SK-N-MC (cell line): ENCODE results near the gene KCNJ1.

ENCODE experiments used
- EZH2 ChIP-seq: fragments of 200-600 bp; sonication (generic); IDR thresholded peaks from one replicate; pipeline ENCODE4 v1.6.1; 2017; ENCODE audit warnings: antibody characterized with exemption
- FOXP2 ChIP-seq: optimal IDR thresholded peaks from 2 replicates; pipeline ENCODE3; 2011; ENCODE audit warnings: mild to moderate bottlenecking, moderate library complexity; ENCODE audit not compliant: insufficient read depth; ENCODE audit errors: extremely low read length, control extremely low read depth
- POLR2AphosphoS5 ChIP-seq: IDR thresholded peaks from 2 replicates; pipeline ENCODE4 v1.6.1; 2012; ENCODE audit warnings: mild to moderate bottlenecking, low read depth, low read length, borderline replicate concordance

DNA sequence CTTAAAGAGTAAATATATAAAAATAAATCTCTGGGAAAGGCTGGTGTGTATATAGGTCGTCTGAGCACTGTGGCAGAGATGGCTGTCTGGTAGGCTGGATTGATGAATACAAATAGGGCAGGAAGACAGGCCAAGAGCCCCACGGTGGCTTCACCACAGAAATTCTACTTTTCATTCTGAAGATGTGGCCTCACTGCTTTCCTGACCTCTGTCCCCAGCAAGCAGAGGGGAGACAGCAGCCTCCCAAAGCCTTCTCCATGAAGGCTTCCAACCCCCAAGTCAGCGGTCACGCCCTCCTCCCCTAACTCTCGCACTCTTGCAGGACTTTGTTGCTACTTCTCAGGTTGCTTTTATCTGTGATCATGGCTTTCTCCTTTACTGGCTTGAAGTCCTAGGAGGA is 10.6 kb upstream of the KCNJ1 start:
- no peak for TF ChIP-seq FOXP2
- TF ChIP-seq EZH2, result no peak
- no peak for TF ChIP-seq POLR2AphosphoS5
